Measurements from ENCODE around the gene TMEM185B.
A peak's percentile ranks its signal among the peaks of the same experiment; 100 is the strongest.

The TMEM185B gene

DNA sequence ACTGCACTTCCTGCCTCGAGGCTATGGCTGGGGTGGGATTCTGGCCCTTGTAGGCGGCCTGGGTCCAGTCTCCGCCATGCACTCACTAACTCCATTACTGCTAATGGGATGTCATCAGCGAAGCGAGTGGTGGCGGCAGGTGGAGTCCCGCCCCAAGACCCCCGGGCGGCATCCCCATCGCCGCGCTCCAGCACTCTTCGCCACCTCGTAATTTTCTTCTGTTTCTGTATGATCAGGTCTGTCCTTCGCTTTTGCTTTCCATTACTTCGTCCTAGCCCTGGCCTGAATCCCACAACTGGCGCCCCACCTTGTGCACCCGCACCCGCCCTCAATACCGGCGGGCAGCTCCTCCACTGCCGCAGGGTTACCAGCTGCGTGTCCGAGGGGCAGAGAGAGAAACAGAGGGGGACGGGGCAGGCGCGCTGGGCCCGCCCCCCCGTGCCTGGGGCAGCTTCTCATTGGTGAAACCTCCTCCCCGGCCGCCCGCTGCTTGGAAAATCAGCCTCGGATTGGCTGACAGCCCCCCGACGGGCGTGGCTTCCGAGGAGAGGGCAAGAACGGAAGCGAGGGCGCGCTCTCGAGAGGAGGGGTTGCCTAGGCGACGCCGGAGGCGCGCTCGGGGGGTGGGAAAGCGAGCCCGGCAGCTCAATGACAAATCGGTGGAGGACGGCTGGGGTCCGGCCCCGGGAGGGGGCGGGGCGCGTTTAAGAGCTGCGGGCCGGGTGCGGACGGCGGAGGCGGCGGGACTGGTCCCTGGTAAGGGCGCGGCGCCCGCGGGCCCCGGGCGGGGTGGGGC, 29.2 kb upstream of the TMEM185B start, which contains the start of gene RALB:
TSS of gene RALB (plus strand) at position 628 of the 796 bp plus-strand sequence. CDS start 25,813 bp downstream, outside the sequence.
- DNase-seq (ENCODE audit: extremely low spot score), result peak; percentile 99
- TF ChIP-seq, protein P1, sequence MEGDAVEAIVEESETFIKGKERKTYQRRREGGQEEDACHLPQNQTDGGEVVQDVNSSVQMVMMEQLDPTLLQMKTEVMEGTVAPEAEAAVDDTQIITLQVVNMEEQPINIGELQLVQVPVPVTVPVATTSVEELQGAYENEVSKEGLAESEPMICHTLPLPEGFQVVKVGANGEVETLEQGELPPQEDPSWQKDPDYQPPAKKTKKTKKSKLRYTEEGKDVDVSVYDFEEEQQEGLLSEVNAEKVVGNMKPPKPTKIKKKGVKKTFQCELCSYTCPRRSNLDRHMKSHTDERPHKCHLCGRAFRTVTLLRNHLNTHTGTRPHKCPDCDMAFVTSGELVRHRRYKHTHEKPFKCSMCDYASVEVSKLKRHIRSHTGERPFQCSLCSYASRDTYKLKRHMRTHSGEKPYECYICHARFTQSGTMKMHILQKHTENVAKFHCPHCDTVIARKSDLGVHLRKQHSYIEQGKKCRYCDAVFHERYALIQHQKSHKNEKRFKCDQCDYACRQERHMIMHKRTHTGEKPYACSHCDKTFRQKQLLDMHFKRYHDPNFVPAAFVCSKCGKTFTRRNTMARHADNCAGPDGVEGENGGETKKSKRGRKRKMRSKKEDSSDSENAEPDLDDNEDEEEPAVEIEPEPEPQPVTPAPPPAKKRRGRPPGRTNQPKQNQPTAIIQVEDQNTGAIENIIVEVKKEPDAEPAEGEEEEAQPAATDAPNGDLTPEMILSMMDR (IDR thresholded peaks at IDR 0.05; ENCODE audit: control extremely low read depth, extremely low read depth, low read depth, missing control alignments), result no peak
- POLR2A ChIA-PET, result interaction anchor here (0.9 kb wide), 1 partner anchor 16 kb away, joined by 5 read pairs; no protein-coding TSS in a partner anchor
- CTCF ChIA-PET, result interaction anchor here (0.7 to 7.0 kb wide), 13 partner anchors 9 to 60 kb away, joined by 3 to 43 read pairs (median 5); no protein-coding TSS in a partner anchor

DNA sequence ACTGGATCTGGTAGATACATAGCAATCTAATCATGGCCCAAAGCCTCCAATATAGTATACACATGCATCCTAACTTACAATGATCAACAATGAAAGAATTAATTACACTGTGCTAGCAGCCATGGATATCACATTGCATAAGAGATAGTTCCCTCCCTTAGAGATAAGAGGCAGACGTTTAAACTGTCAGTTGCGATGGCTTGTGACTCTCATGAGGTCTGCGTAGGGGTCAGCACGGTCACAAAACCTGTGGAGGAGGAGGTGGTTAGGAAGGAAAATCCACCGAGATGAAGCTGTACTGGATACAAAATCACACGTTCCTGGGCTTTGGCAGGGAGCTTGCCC, 28.7 kb upstream of the TMEM185B start:
- TF ChIP-seq, protein P1 (IDR thresholded peaks at IDR 0.05; ENCODE audit: control extremely low read depth, extremely low read depth, low read depth, missing control alignments), result no peak
- CTCF ChIA-PET, result interaction anchor here (0.7 to 7.0 kb wide), 14 partner anchors 10 to 61 kb away, joined by 3 to 43 read pairs (median 5); no protein-coding TSS in a partner anchor
- DNase-seq (ENCODE audit: extremely low spot score), result no peak
- POLR2A ChIA-PET, result interaction anchor here (0.6 to 0.9 kb wide), 2 partner anchors 16 to 19 kb away, joined by 3 to 5 read pairs; no protein-coding TSS in a partner anchor

DNA sequence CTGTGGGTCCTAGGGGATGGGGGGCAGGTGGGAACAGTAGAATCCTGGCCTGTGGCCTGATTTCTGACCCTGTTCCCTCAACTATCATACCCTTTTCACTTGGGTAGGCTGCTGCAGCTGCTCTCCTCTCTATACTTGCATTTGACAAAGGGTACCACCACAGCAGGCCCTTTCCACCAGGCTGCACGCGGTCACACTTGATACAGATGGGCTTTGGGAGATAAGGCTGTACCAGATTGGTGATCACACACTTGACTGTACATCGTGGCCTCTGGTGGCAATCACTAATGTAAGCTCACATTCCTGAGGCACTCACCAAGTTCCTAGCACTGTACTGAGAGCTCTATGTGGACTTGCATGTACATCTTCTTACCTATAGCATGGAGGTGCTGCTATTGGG, 27.9 kb upstream of the TMEM185B start:
- DNase-seq (ENCODE audit: extremely low spot score), result no peak
- TF ChIP-seq, protein P1 (IDR thresholded peaks at IDR 0.05; ENCODE audit: control extremely low read depth, extremely low read depth, low read depth, missing control alignments), result no peak
- ChIA-PET POLR2A (interaction anchor here (0.6 kb wide), 1 partner anchor 18 kb away, joined by 3 read pairs; no protein-coding TSS in a partner anchor), CTCF (interaction anchor here (1.2 to 7.0 kb wide), 5 partner anchors 11 to 62 kb away, joined by 3 to 43 read pairs (median 6); no protein-coding TSS in a partner anchor)

DNA sequence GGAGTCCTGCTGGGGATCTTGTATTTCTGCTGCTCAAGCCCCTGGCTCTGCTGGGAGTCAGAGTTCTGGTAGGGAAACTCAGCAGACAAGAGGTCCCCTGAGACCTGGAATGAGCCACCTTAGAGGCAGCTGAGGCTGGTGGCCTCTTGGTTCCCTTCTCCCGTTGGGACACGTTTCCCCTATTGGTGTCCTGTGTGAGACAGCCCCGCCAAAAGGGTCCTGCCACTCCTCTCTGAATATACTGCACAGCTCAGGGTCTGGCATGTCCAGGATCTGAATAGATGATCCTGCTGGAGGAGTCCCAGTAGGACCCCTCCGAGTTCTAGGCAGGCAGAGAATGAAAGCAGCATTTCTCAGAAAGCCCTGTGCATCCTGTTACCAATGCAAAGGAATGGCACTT, 27.4 kb upstream of the TMEM185B start:
- POLR2A ChIA-PET, result no interaction called here
- CTCF ChIA-PET, result interaction anchor here (1.2 to 7.0 kb wide), 3 partner anchors 11 to 62 kb away, joined by 3 to 43 read pairs (median 3); no protein-coding TSS in a partner anchor
- TF ChIP-seq, protein P1 (IDR thresholded peaks at IDR 0.05; ENCODE audit: control extremely low read depth, extremely low read depth, low read depth, missing control alignments), result no peak

DNA sequence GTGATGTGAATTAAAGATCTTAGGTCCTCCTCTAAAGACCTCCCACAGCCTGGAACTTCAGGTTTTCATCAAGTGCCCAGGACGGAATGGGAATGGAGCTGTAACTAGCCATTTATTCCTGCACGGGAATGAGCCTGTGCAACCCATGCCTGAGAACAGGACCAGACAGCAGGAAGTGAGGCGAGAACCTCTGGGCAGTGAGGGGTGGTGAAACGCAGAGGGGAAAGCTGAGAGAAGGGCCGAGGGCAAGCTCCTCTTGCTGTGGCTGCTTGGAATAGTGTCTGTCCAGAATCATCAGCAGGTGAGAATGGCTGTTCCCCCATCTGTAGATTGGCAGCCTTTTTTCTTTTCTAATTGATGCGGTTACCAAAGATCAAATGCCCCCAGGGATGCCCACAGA, 24.7 kb upstream of the TMEM185B start:
- CTCF ChIA-PET, result interaction anchor here (1.0 to 2.0 kb wide), 5 partner anchors 9 to 73 kb away, joined by 3 to 6 read pairs (median 4); no protein-coding TSS in a partner anchor
- DNase-seq (ENCODE audit: extremely low spot score), result no peak
- POLR2A ChIA-PET, result no interaction called here
- TF ChIP-seq, protein P1 (IDR thresholded peaks at IDR 0.05; ENCODE audit: control extremely low read depth, extremely low read depth, low read depth, missing control alignments), result no peak

More for the DNA sequence above, 27.4 kb upstream of the TMEM185B start:
- DNase-seq (ENCODE audit: extremely low spot score), result no peak

DNA sequence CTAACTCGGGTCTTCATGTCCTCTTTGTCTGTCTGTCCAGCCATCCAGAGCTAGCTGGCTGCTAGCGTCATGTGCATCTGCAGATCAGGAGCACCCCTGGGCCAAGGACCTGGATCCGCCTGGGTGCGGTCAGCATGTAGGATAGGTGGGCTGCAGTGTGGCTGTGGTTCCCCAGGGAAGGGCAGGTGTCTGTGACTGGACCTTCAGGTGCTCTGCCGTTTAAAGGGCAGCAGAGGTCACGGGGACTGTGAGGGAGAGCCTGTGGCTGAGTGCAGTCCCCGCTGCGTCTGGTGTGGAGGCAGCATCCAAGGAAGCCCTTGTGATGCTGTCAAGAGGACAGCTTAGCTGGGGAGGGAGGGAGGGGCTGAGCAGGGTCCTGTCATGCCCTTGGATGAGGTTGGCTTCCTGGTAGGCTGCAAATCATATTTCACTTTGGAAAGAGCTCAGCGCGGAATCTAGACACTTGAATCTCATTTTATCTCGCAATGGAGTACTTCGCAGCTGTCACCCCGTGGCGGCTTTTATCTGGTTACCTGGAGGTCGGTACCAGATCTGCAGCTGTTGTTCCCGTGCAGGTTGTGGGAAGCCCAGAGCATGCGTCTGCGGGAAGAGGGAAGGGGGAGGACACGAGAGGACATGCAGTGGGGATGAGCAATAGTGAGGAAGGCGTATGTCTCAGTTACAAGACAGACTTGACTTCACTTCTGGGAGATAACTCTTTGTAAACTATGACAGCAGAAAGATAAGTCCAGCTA, 23.5 kb upstream of the TMEM185B start:
- POLR2A ChIA-PET, result no interaction called here

More for the DNA sequence above, 23.5 kb upstream of the TMEM185B start:
- no peak for DNase-seq (ENCODE audit: extremely low spot score)
- TF ChIP-seq, protein P1 (IDR thresholded peaks at IDR 0.05; ENCODE audit: control extremely low read depth, extremely low read depth, low read depth, missing control alignments), result no peak
- CTCF ChIA-PET, result interaction anchor here (0.6 to 2.0 kb wide), 4 partner anchors 11 to 297 kb away, joined by 3 to 6 read pairs (median 4); no protein-coding TSS in a partner anchor

Data from GM10248 (cell line).